ENCODE results near the gene SLC6A12.
"Not testable (repeated sequence)": the region's sequence is repeated elsewhere in the genome, so short reads cannot be mapped to it uniquely, and the experiment has no call there.

Gene SLC6A12

DNA sequence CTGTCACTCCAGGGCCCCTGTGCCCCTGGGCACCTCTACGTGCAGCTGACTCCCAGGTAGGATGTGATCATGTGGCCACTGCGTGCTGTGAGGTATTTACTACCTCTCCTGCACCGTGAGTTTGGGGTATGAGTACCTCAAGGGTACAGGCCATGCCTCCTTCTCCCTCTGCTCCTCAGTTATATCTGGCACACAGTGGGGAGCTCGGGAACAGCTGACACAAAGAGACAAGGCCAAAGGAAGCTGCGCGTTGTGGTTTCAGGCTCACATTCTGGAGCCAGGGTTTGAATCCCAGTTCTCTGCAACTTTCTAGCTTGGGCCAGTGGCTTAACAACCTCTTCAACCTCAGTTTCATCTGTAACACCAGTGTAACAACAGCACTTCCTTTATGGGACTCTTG is 7.8 kb upstream of the SLC6A12 start:
- no peak for DNase-seq (ENCODE audit: insufficient read length, low spot score)
- TF ChIP-seq, protein P1, sequence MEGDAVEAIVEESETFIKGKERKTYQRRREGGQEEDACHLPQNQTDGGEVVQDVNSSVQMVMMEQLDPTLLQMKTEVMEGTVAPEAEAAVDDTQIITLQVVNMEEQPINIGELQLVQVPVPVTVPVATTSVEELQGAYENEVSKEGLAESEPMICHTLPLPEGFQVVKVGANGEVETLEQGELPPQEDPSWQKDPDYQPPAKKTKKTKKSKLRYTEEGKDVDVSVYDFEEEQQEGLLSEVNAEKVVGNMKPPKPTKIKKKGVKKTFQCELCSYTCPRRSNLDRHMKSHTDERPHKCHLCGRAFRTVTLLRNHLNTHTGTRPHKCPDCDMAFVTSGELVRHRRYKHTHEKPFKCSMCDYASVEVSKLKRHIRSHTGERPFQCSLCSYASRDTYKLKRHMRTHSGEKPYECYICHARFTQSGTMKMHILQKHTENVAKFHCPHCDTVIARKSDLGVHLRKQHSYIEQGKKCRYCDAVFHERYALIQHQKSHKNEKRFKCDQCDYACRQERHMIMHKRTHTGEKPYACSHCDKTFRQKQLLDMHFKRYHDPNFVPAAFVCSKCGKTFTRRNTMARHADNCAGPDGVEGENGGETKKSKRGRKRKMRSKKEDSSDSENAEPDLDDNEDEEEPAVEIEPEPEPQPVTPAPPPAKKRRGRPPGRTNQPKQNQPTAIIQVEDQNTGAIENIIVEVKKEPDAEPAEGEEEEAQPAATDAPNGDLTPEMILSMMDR (IDR thresholded peaks at IDR 0.05; ENCODE audit: insufficient read depth, missing control alignments) = no peak
- FAIRE-seq = no peak

DNA sequence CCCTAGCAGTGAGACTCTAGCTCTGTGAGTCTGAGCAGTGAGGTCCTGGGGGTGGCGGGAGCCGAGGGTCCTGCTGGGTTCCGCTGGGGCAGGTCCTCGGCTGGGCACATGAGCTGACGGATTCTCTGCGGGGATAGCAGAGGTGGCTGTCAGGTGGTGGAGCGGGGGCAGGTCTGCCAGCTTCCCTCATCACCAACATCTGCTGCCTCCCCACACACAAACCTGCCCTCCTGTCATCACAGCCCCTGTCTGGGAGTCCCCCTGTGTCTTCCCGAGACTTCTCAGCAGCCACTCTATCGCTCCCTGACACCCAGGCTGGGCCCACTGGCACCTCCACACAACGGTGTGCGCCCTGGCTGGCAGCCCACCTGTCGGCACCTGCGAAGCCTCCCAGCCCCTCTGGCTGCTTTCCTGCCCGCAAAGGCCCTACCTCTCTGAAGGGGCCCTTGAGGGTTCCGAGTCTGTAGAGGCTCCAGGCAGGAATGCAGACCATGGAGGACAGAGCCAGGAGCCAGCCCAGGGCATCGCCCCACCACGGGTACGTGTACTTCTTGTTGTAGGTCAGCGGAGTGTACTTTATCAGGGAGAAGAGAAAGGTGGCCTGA is 7.1 kb upstream of the SLC6A12 start:
- TF ChIP-seq, protein P1 (IDR thresholded peaks at IDR 0.05; ENCODE audit: insufficient read depth, missing control alignments) = no peak
- no peak for DNase-seq (ENCODE audit: insufficient read length, low spot score)
- FAIRE-seq = no peak

DNA sequence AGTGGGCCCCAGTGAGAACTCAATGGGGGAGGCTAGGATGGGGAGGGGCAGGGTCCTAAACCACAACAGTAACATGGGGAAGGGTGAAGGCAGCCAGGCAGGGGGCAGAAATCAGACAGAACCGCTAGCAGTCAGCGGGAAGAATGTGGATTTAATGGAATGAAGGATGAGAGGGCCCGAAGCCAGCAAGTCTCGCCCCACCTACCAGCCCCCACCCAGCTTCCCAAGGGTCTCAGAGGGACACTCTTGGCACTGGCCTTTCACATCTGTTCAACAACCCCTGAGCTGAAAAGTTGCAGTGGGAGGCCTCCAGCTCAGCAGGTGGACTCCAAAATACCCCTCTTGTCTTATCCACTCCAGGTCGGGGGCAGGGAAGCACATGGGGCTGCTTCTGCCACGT is 6.5 kb upstream of the SLC6A12 start:
- TF ChIP-seq, protein P1 (IDR thresholded peaks at IDR 0.05; ENCODE audit: insufficient read depth, missing control alignments) = no peak
- FAIRE-seq (no peak), DNase-seq (ENCODE audit: insufficient read length, low spot score) (no peak)

DNA sequence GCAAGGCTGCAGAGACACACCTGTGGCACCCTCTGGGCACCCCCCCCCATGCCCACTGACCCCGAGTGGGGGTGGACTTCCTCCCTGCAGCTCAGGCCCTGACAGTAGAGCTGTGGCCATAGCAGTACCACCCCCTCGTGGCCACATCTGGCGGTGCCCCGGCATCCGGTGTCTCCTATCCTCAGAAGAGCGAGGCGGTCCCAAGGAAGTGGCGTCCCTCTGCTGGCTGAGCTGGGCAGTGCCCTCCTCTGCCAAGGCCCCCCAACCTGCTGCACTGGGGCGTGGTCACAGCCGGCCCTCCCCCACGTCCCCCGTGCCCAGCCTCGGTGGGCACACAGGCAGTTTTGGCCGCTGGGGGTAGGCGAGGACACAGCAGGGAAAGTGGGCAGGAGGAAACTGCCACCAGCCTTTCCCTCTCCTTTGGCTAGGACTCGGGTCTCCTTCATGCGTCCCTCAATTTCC is 6.0 kb upstream of the SLC6A12 start:
- DNase-seq (ENCODE audit: insufficient read length, low spot score) (peak; percentile 65), FAIRE-seq (no peak)

DNA sequence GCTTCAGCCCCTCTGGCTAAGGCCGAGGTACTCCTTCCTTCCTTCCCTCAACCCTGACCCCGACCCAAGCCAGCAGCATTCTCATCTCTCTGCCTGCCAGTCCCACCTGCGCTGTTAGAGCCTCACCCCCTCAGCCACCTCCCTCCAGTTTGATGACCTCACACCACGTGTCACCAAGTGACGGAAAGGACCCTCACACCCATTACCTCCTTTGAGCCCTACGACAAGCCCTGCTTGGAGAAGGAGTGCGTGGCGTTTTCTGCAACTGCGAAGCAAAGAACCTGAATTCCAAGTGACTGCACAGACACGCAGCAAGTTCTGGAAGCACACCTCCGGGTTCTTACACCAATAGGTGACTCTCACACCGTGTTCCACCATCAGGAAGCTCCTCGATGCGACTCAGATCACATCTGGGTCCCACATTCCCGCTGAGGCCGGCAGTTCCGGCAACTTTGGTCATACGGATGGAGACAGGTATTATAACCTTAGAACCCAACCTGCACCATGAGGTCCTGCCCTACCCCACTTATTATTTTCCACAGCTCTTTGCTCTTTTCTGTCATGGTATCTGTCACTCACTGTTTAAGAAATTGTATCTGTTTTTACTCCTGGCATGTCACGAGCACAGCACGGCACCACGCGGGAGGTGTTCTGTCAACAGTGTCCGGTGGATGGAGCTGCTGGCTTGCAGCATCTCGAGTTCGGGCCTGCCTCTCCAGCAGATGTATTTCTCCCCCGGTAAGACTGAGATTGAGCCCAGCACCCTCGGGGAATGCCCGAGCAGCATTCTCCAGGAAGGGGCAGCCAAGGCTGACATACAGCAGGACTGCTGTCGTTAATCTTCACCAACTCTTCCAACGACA is 5.0 kb upstream of the SLC6A12 start:
- no peak for DNase-seq (ENCODE audit: insufficient read length, low spot score)
- no peak for FAIRE-seq
- TF ChIP-seq, protein P1 (IDR thresholded peaks at IDR 0.05; ENCODE audit: insufficient read depth, missing control alignments) = no peak

More for the DNA sequence above, 6.0 kb upstream of the SLC6A12 start:
- TF ChIP-seq, protein P1 (IDR thresholded peaks at IDR 0.05; ENCODE audit: insufficient read depth, missing control alignments) = peak; percentile 56

DNA sequence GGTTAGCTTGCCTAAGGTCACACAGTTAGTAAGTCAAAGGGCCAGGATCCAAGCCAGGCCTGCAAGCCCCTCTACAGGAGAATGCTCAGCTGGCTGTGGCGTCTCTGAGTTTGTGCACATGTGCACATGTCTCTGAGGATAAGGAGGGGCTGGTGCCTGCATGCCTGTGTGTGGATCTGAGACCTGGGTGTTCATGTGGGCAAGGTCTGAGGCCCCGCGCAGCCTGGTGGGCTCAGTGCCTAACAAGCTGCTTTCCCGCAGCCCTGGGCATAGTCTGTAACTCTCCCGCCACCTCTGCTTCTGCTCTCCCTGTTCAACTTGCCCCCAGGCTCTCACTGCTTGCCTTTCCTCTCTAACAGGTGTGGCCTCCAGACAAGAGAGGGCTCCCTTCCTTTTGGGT is 4.3 kb upstream of the SLC6A12 start:
- TF ChIP-seq, protein P1 (IDR thresholded peaks at IDR 0.05; ENCODE audit: insufficient read depth, missing control alignments) = no peak
- FAIRE-seq = no peak
- DNase-seq (ENCODE audit: insufficient read length, low spot score) = no peak

DNA sequence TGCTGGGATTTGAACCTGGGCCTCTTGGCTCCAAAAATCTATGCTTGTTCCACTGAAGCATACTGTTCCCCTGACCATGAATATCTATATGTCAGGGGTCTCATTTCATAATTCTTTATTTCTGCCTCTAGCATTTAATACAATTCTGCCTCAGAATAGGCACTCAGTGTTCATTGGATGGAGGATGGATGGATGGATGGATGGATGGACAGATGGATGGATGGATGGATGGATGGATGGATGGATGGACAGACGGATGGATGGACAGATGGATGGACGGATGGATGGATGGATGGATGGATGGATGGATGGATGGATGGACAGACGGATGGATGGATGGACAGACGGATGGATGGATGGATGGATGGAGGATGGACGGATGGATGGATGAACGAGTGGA is 3.1 kb upstream of the SLC6A12 start:
- not testable (repeated sequence) for FAIRE-seq; DNase-seq (ENCODE audit: insufficient read length, low spot score)
